Stimulated activated CD4-positive, alpha-beta T cell treated with anti-CD3 and anti-CD28 coated beads, Interleukin-12 subunit alpha, Interleukin-12 subunit beta, amount 100 ng/mL, for 24 hours (primary cell): ENCODE measurements around the gene ZCWPW2.

ENCODE experiments used
- DNase-seq, 2 experiments: peaks; one replicate each; pipeline ENCODE4 v3.0.0-alpha.2; 2020; ENCODE audit warnings: low read depth in 2 of 2

The ZCWPW2 gene

GRCh38 chr3:28376424-28376823, 27.9 kb downstream of the ZCWPW2 start:
- no peak for DNase-seq

- no peak for DNase-seq
Observed at GRCh38 chr3:28386049-28386448, 37.5 kb downstream of the ZCWPW2 start.

GRCh38 chr3:28388978-28389377, 40.5 kb downstream of the ZCWPW2 start:
- no peak for DNase-seq

- DNase-seq, result no peak
Observed at GRCh38 chr3:28399206-28399605, 50.7 kb downstream of the ZCWPW2 start.

GRCh38 chr3:28406241-28406640, 57.7 kb downstream of the ZCWPW2 start:
- DNase-seq, result no peak

- no peak for DNase-seq
Observed at GRCh38 chr3:28449398-28449797, 100.9 kb downstream of the ZCWPW2 start.

- DNase-seq, result no peak
Observed at GRCh38 chr3:28462866-28463265, 114.3 kb downstream of the ZCWPW2 start.

GRCh38 chr3:28467414-28467813, 118.9 kb downstream of the ZCWPW2 start:
- no peak for DNase-seq

- DNase-seq, result no peak
Observed at GRCh38 chr3:28476194-28476593, 127.7 kb downstream of the ZCWPW2 start.

GRCh38 chr3:28476764-28477163, 128.2 kb downstream of the ZCWPW2 start:
- DNase-seq, result no peak

GRCh38 chr3:28485164-28485563, 136.6 kb downstream of the ZCWPW2 start:
- DNase-seq, result no peak

- DNase-seq, result no peak
Observed at GRCh38 chr3:28495301-28495700, 146.8 kb downstream of the ZCWPW2 start.

GRCh38 chr3:28502397-28502937, 153.9 kb downstream of the ZCWPW2 start:
- DNase-seq, result no peak

- no peak for DNase-seq
Observed at GRCh38 chr3:28504976-28505375, 156.5 kb downstream of the ZCWPW2 start.

GRCh38 chr3:28521663-28522062, 173.1 kb downstream of the ZCWPW2 start:
- DNase-seq, result no peak

GRCh38 chr3:28542351-28542750, 193.8 kb downstream of the ZCWPW2 start:
- no peak for DNase-seq

GRCh38 chr3:28544236-28544635, 195.7 kb downstream of the ZCWPW2 start:
- no peak for DNase-seq

- DNase-seq, result no peak
Observed at GRCh38 chr3:28544831-28545230, 196.3 kb downstream of the ZCWPW2 start.

- no peak for DNase-seq
Observed at GRCh38 chr3:28547677-28548076, 199.2 kb downstream of the ZCWPW2 start.

GRCh38 chr3:28553175-28553574, 204.7 kb downstream of the ZCWPW2 start:
- DNase-seq, result no peak

GRCh38 chr3:28556195-28556594, 207.7 kb downstream of the ZCWPW2 start:
- DNase-seq, result no peak

GRCh38 chr3:28564211-28564610, 215.7 kb downstream of the ZCWPW2 start:
- DNase-seq, result no peak

GRCh38 chr3:28569357-28569756, 220.8 kb downstream of the ZCWPW2 start:
- no peak for DNase-seq

GRCh38 chr3:28574036-28574435, 225.5 kb downstream of the ZCWPW2 start:
- DNase-seq, result no peak
